ENCODE results near the gene PACRG. TPM values are rescaled to one million over a fixed set of nuclear protein-coding genes. Genes with fewer than 3 reads are reported as not detected.

The PACRG gene
- total and polyA plus RNA-seq, 10 of the 15 experiments (the other 5 are each of a cell fraction or from before 2014, with no cell fraction given): not detected

- no peaks in the 10 kb centered on the region for H3K9me3 ChIP-seq (replicated peaks; ENCODE audit: control insufficient read depth, insufficient read depth, low read length)
- H3K4me2 ChIP-seq (ENCODE audit: control insufficient read depth, insufficient read depth): no peak overlapping the region
- ChIA-PET RAD21 (ENCODE audit: unreplicated experiment) (no interaction called here), SMC1A (ENCODE audit: uncharacterized antibody, unreplicated experiment) (no interaction called here), CTCF (no interaction called here), POLR2A (no interaction called here)
- no peaks in the 10 kb centered on the region for H4K20me1 ChIP-seq (ENCODE audit: control insufficient read depth, insufficient read depth)
- no peak for ATAC-seq
- H3K27ac ChIP-seq (ENCODE audit: control insufficient read depth, insufficient read depth): no peak overlapping the region
- intact Hi-C loops (cut with micrococcal nuclease; ENCODE audit: unreplicated experiment) (no loop called here), in situ Hi-C loops (cut with MboI) (no loop called here)
- TF ChIP-seq YY1 (IDR thresholded peaks at IDR 0.05; ENCODE audit: low read depth, low read length) (no peak), ELK1 (IDR thresholded peaks at IDR 0.05; ENCODE audit: low read depth, low read length) (no peak), GABPA (IDR thresholded peaks at IDR 0.05; ENCODE audit: low read depth) (no peak), RBBP5 (conservative IDR thresholded peaks at IDR 0.05) (no peak)
- TF ChIP-seq, protein P1, sequence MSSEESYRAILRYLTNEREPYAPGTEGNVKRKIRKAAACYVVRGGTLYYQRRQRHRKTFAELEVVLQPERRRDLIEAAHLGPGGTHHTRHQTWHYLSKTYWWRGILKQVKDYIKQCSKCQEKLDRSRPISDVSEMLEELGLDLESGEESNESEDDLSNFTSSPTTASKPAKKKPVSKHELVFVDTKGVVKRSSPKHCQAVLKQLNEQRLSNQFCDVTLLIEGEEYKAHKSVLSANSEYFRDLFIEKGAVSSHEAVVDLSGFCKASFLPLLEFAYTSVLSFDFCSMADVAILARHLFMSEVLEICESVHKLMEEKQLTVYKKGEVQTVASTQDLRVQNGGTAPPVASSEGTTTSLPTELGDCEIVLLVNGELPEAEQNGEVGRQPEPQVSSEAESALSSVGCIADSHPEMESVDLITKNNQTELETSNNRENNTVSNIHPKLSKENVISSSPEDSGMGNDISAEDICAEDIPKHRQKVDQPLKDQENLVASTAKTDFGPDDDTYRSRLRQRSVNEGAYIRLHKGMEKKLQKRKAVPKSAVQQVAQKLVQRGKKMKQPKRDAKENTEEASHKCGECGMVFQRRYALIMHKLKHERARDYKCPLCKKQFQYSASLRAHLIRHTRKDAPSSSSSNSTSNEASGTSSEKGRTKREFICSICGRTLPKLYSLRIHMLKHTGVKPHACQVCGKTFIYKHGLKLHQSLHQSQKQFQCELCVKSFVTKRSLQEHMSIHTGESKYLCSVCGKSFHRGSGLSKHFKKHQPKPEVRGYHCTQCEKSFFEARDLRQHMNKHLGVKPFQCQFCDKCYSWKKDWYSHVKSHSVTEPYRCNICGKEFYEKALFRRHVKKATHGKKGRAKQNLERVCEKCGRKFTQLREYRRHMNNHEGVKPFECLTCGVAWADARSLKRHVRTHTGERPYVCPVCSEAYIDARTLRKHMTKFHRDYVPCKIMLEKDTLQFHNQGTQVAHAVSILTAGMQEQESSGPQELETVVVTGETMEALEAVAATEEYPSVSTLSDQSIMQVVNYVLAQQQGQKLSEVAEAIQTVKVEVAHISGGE (CRISPR knock-in tag; IDR thresholded peaks at IDR 0.05): no peak
- H3K9ac ChIP-seq (ENCODE audit: control insufficient read depth, insufficient read depth, low read length): no peak overlapping the region
- no TSS peak for BruUV-seq (replicated peaks)
- no peaks in the 10 kb centered on the region for H3K4me1 ChIP-seq (ENCODE audit: control insufficient read depth, insufficient read depth, low read length)
- no peak for DNase-seq (ENCODE audit: low read depth, low spot score)
- H3K36me3 ChIP-seq (ENCODE audit: control insufficient read depth in 2 of 2, insufficient read depth in 2 of 2, low read length in 1 of 2): no peaks in the 10 kb centered on the region
- FAIRE-seq: no peak
- H3K79me2 ChIP-seq (ENCODE audit: control insufficient read depth, insufficient read depth, low read length): no peaks in the 10 kb centered on the region
- H3K27me3 ChIP-seq (replicated peaks in 1 of 2; ENCODE audit: control insufficient read depth in 2 of 2, insufficient read depth in 2 of 2, low read length in 1 of 2): no peaks in the 10 kb centered on the region
- no peak overlapping the region for H3K4me3 ChIP-seq
- no peak overlapping the region for H2AFZ ChIP-seq (ENCODE audit: control insufficient read depth, low read depth, low read length)
Observed at GRCh38 chr6:163087981-163088380, 360.2 kb downstream of the PACRG start.
